Peyer's patch (tissue), 4 donors: ENCODE results near the gene TMEM184A. TPM values are rescaled to one million over a fixed set of nuclear protein-coding genes. Genes with fewer than 3 reads are reported as not detected.

ENCODE experiments used
- DNase-seq, 3 donors: peaks; one replicate each; pipeline ENCODE4 v3.0.0-alpha.2; 2017 to 2019
- H3K27ac ChIP-seq, 4 donors: fragments of 200-600 bp; sonication (generic); one replicate each; pipeline ENCODE4 v1.5.1; 2016 to 2019
- H3K27me3 ChIP-seq, 2 donors: fragments of 200-600 bp; sonication (generic); one replicate each; pipeline ENCODE4 v1.5.1; 2019
- H3K36me3 ChIP-seq, 3 donors: fragments of 200-600 bp; sonication (generic); one replicate each; pipeline ENCODE4 v1.5.1; 2016 to 2019
- H3K4me1 ChIP-seq, 4 donors: fragments of 200-600 bp; sonication (generic); one replicate each; pipeline ENCODE4 v1.5.1; 2016 to 2019
- H3K4me3 ChIP-seq, 4 donors: fragments of 200-600 bp; sonication (generic); 1 replicate in 3 of 4; 2 replicates in 1 of 4; pipeline ENCODE4 v1.5.1; 2016 to 2019; ENCODE audit warnings: mild to moderate bottlenecking in 1 of 4
- H3K9me3 ChIP-seq, 4 donors: fragments of 200-600 bp; sonication (generic); one replicate each; pipeline ENCODE4 v1.5.1; 2016 to 2019; ENCODE audit warnings: mild to moderate bottlenecking in 1 of 4
- POLR2A ChIP-seq, 2 donors: fragments of 450-650 bp; IDR thresholded peaks; one replicate each; pipeline ENCODE4 v1.5.1; 2017; ENCODE audit warnings: antibody characterized with exemption in 2 of 2, mild to moderate bottlenecking in 2 of 2, moderate library complexity in 2 of 2
- total RNA-seq, 4 donors: library from RNA; depleted of rRNA; stranded (reverse); fragments of >200 nt; gene quantifications; one replicate each; pipeline ENCODE4 v1.1.0, GENCODE V29; 2016
- TF ChIP-seq, protein P1 (sequence below), 6 experiments: fragments of 450-650 bp in 4 of 6; fragments of 200-600 bp in 2 of 6; sonication (generic) in 1 of 6; IDR thresholded peaks; one replicate each; pipeline ENCODE4 v1.5.1; 2017 to 2019; ENCODE audit warnings: antibody characterized with exemption in 6 of 6, mild to moderate bottlenecking in 3 of 6, moderate library complexity in 1 of 6

Gene TMEM184A
- total RNA-seq, 4 donors from 2014 or later: 41.3 to 161 (median 151) TPM

DNA sequence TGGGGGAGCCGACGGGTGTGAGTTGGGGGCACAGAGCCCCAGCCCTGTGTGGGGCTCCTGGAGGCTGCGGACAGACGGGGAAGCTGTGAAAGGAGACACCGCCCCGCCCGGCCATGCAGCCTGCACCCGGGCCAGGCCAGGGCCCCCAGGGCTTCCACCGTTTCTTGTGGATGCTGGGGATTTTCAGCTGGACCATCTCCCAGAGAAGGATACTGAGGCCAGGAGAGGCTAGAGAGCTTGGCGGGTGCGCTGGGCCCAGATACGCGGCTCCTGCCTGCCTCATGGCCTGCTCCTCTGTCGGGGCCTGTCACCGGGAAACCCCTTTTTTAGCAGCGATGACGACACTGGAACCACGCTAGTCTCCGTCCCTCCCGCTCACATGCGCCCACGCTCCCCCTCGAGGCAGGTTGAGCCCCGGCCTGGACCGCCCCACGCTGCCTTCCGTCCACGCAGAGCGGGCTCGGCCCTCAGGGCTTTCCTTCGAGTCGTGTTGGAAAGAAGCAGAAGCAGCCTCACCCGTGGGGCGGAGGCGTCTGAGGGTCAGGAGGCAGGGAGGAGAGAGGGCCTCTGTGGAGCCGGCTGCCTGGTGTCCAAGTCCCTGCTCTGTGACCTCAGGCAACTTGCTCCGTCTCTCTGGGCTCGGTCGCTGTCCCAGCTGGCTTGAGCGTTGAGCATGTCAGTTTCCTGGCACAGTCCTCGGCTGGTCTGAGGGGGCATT is 11.7 kb downstream of the TMEM184A start:
- Histone ChIP-seq H3K4me3 (no peak overlapping the region), H3K9me3 (no peaks in the 10 kb centered on the region), H3K27ac (peak overlapping the region in 1 of 4 donors; percentile 35), H3K4me1 (peaks cover 0 to 5% (median 0%) of the 10 kb centered on the region in 4 donors), H3K36me3 (peaks cover 0 to 68% (median 0%) of the 10 kb centered on the region in 3 donors), H3K27me3 (no peaks in the 10 kb centered on the region)
- TF ChIP-seq POLR2A (IDR thresholded peaks at IDR 0.05): no peak
- TF ChIP-seq, protein P1, sequence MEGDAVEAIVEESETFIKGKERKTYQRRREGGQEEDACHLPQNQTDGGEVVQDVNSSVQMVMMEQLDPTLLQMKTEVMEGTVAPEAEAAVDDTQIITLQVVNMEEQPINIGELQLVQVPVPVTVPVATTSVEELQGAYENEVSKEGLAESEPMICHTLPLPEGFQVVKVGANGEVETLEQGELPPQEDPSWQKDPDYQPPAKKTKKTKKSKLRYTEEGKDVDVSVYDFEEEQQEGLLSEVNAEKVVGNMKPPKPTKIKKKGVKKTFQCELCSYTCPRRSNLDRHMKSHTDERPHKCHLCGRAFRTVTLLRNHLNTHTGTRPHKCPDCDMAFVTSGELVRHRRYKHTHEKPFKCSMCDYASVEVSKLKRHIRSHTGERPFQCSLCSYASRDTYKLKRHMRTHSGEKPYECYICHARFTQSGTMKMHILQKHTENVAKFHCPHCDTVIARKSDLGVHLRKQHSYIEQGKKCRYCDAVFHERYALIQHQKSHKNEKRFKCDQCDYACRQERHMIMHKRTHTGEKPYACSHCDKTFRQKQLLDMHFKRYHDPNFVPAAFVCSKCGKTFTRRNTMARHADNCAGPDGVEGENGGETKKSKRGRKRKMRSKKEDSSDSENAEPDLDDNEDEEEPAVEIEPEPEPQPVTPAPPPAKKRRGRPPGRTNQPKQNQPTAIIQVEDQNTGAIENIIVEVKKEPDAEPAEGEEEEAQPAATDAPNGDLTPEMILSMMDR (IDR thresholded peaks at IDR 0.05): no peak
- DNase-seq: no peak

DNA sequence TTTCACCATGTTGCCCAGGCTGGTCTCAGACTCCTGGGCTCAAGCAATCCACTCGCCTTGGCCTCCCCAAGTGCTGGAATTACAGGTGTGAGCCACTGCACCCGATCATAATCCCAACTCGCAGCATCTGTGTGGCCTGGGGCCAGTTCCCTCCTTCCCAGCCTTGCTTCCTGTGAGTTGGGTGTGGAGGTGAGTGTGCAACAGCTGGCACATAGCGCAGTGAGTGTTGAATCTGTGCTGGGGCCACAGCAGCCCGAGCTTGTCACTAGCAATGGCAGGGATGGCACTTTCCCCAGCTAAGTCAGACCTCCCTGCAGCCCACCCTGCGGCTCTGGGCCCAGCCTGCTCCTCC is 12.2 kb downstream of the TMEM184A start:
- DNase-seq: no peak
- no peaks in the 10 kb centered on the region for H3K27me3 ChIP-seq
- peaks cover 0 to 6% (median 0%) of the 10 kb centered on the region in 4 donors for H3K4me1 ChIP-seq
- no peak overlapping the region for H3K4me3 ChIP-seq
- peak overlapping the region in 1 of 4 donors; percentile 35 for H3K27ac ChIP-seq
- H3K36me3 ChIP-seq: peaks cover 0 to 68% (median 0%) of the 10 kb centered on the region in 3 donors
- no peaks in the 10 kb centered on the region for H3K9me3 ChIP-seq
- TF ChIP-seq, protein P1 (IDR thresholded peaks at IDR 0.05): no peak
- no peak for TF ChIP-seq POLR2A (IDR thresholded peaks at IDR 0.05)

DNA sequence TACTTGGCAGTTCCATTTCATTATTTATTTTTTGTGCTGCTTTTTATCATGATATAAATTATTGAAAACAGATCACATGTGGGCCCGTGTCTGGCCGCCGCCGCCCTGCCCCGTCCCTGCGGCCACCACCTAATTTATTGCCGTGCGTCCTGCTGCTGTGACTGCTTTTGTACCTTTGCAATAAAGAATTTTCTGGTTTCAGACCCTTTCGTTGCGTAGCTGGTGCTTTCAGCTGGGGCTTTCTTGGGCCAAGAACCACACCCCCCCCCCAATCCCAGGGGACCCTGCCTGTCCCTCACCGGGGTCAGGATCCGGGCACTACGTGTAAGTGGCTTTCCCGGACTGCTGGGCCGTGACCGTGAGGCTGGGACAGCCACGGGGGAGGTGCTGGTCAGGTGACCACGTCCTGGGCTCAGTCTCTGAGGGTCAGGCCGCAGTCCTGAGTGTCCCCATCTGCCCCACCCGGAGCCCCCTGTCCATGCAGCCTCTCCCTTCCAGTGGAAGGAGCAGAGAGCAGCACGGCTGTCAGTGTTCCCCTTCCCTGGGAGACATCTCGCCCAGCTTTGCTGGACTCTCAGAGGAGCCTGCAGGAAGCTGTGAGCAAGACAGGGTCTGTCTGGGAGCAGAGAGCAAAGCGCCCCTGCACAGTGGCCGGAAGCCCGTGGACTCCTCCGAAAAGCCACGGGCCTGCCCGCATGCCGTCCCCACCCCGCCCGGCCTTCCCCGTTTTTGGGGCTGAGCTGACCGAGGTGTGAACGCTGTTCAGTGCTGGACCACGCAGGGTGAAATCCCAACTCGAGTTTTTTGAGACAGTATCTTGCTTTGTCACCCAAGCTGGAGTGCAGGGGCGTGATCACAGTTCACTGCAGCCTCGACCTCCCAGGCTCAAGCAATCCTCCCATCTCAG is 12.9 kb downstream of the TMEM184A start:
- DNase-seq: no peak
- Histone ChIP-seq H3K27ac (peak overlapping the region in 2 of 4 donors; percentile 35), H3K4me1 (peaks cover 0 to 13% (median 0%) of the 10 kb centered on the region in 4 donors), H3K9me3 (no peaks in the 10 kb centered on the region), H3K4me3 (no peak overlapping the region), H3K36me3 (peaks cover 0 to 61% (median 0%) of the 10 kb centered on the region in 3 donors), H3K27me3 (no peaks in the 10 kb centered on the region)
- TF ChIP-seq, protein P1 (IDR thresholded peaks at IDR 0.05): no peak
- TF ChIP-seq POLR2A (IDR thresholded peaks at IDR 0.05): peak in 1 of 2 donors; percentile 6

DNA sequence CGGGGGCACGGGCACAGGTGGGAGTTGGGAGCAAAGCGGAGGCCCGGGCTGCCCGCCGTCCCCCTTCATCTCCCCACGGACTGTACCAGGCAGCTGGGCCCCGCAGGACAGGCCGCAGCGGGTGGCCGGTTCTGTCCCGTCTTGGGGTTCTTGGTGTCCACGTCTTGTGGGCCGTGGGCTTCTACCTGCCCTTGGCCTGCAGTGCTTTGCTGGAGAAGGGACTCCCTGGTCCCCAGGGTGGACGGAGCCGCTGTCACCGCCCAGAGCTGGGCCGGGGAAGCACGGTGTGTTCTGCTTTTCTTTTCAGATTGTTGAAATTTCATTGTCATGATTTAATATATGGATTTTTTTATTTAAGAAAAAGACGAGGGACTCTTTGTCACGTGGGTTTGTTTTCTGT is 13.7 kb downstream of the TMEM184A start:
- H3K4me3 ChIP-seq: no peak overlapping the region
- no peak overlapping the region for H3K27ac ChIP-seq
- TF ChIP-seq, protein P1 (IDR thresholded peaks at IDR 0.05): no peak
- TF ChIP-seq POLR2A (IDR thresholded peaks at IDR 0.05): no peak
- no peak for DNase-seq
- peaks cover 0 to 20% (median 0%) of the 10 kb centered on the region in 4 donors for H3K4me1 ChIP-seq
- H3K36me3 ChIP-seq: peaks cover 0 to 58% (median 0%) of the 10 kb centered on the region in 3 donors
- H3K9me3 ChIP-seq: no peaks in the 10 kb centered on the region
- H3K27me3 ChIP-seq: no peaks in the 10 kb centered on the region

DNA sequence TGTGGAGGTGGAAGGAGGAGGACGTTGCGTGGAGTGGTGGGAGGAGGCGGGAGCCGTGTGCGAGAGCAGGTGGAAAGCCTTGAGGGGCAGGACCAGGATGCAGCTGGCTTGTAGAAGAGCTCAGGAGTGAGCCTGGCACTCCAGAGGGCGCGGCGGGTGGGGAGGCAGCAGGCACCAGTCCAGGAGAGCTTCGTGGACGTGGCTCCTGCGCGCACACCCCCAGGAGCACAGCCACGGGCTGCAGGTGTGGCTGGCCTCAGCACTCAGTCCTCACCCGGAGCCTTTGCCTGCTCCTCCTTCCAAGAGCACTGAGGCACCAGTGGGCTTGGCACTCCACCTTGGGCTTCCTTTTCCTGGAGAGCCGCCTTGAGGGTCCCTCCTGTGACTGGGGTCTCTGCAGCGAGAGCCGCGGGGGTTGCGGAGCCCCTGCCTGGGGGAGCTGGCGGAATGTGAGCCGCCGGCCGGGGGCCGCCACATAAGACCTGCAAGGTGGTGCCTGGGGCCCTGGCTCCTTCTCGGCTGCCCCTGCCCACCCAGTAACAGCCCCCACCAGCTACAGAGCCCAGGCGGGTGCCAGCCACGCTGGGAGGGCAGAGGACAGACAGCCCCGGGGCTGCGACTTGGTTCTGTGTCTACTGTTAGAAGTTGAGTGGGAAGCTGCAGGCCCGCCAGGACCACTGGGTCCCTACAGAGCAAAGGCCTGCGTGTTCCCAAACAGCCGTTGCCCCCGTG is 14.4 kb downstream of the TMEM184A start:
- H3K4me1 ChIP-seq: peaks cover 0 to 28% (median 1%) of the 10 kb centered on the region in 4 donors
- TF ChIP-seq, protein P1 (IDR thresholded peaks at IDR 0.05): no peak
- TF ChIP-seq POLR2A (IDR thresholded peaks at IDR 0.05): no peak
- no peak for DNase-seq

More for the DNA sequence above, 14.4 kb downstream of the TMEM184A start:
- Histone ChIP-seq H3K9me3 (no peaks in the 10 kb centered on the region), H3K4me3 (no peak overlapping the region), H3K36me3 (peaks cover 0 to 51% (median 0%) of the 10 kb centered on the region in 3 donors), H3K27me3 (no peaks in the 10 kb centered on the region), H3K27ac (no peak overlapping the region)
